ENCODE measurements around the gene NME1.
"Not testable (repeated sequence)": the region's sequence is repeated elsewhere in the genome, so short reads cannot be mapped to it uniquely, and the experiment has no call there.

Gene NME1

GRCh38 chr17:51144266-51145022 is 8.9 kb upstream of the NME1 start:
- no peak for DNase-seq (ENCODE audit: low read depth in 2 of 2)

- no peak for DNase-seq (ENCODE audit: low read depth in 2 of 2)
Observed at GRCh38 chr17:51147650-51148049, 5.7 kb upstream of the NME1 start.

- DNase-seq (ENCODE audit: low read depth in 2 of 2), result no peak
Observed at GRCh38 chr17:51149163-51149562, 4.2 kb upstream of the NME1 start.

DNA sequence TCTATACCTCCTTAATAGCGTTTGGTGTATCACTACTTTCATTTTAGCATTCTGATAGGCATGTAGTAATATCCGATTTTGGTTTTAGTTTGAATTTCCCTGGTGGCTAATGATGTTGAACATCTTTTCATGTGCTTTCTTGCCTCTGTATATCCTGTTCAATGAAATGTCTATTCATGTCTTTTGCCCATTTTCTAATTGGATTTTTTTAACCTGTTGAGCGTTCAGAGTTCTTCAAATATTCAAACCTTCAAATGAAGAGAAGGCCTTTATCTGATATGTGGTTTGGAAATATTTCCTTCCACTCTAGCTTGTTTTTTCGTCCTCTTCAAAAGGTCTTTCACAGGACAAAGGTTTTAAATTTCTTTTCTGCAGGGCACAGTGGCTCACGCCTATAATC is 2.4 kb upstream of the NME1 start:
- no peak for DNase-seq (ENCODE audit: low read depth in 2 of 2)

GRCh38 chr17:51152766-51153209 is 571 bp upstream of the NME1 start:
- no peak for DNase-seq (ENCODE audit: low read depth in 2 of 2)

DNA sequence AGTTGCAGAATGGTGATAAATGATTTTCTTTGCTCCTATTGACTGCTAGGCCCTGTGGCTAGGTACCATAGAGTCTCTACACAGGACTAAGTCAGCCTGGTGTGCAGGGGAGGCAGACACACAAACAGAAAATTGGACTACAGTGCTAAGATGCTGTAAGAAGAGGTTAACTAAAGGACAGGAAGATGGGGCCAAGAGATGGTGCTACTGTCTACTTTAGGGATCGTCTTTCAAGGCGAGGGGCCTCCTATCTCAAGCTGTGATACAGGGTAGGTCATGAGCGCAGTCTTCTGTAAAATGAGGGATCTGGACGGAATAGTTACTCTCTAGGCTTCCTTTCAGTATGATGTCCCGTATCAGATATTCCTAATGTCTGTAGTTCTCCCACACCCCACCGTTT is 817 bp downstream of the NME1 start:
- no peak for DNase-seq (ENCODE audit: low read depth in 2 of 2)

DNA sequence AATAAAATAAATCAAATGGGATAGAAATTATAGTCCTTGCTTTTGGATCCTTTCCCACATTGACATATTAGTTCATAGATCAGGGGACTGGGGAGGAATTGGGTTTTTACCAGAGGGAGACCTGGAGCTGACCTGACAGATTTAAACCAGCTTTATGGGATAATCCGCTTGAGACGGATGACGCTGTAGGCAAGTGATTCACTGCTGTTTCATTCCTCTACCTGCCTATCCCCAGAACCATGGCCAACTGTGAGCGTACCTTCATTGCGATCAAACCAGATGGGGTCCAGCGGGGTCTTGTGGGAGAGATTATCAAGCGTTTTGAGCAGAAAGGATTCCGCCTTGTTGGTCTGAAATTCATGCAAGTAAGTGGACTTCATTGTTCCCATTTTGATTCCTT is 2.1 kb downstream of the NME1 start:
- DNase-seq (ENCODE audit: low read depth in 2 of 2), result no peak

GRCh38 chr17:51159604-51160003 is 6.2 kb downstream of the NME1 start:
- DNase-seq (ENCODE audit: low read depth in 2 of 2), result no peak

GRCh38 chr17:51161541-51161940 is 8.2 kb downstream of the NME1 start:
- no peak for DNase-seq (ENCODE audit: low read depth in 2 of 2)

DNA sequence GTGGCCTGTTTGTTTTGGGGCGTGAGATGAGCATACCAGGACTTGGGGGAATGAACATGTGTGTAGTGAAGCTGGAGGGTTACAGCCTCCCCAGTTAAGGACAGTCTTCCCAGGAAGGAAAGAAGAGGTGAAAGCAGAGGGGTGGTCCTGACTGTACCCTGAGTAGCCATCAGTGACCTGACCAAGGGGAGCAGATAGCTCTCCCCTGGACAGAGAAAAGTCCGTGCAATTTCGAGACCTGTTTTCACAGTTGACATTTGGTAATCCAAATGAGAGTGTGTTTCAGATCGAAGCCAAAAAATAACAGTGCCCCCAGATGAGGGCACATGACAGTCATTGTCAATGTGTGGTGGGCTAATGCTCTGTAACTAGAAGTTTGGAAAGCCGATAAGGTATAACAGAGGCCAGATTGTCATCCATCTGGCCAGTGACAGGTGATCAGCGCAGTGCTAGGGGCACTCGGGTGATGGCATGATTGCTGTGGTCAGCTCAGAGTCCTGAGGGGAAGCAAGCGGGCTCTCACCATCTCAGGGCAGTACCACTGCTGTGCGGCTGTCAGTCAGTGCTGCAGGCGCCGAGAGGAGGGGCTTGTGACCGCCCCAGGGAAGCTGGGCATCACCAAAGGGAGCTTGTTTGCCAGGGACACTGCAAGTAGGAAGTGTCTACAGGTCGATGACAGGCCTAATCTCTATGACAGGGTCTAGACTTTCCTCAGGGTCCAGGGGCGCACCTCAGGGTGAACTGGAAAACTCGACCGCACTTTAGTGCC is 11.7 kb downstream of the NME1 start:
- no peak for DNase-seq (ENCODE audit: low read depth in 2 of 2)

- no peak for DNase-seq (ENCODE audit: low read depth in 2 of 2)
Observed at GRCh38 chr17:51165680-51166197, 12.4 kb downstream of the NME1 start.

DNA sequence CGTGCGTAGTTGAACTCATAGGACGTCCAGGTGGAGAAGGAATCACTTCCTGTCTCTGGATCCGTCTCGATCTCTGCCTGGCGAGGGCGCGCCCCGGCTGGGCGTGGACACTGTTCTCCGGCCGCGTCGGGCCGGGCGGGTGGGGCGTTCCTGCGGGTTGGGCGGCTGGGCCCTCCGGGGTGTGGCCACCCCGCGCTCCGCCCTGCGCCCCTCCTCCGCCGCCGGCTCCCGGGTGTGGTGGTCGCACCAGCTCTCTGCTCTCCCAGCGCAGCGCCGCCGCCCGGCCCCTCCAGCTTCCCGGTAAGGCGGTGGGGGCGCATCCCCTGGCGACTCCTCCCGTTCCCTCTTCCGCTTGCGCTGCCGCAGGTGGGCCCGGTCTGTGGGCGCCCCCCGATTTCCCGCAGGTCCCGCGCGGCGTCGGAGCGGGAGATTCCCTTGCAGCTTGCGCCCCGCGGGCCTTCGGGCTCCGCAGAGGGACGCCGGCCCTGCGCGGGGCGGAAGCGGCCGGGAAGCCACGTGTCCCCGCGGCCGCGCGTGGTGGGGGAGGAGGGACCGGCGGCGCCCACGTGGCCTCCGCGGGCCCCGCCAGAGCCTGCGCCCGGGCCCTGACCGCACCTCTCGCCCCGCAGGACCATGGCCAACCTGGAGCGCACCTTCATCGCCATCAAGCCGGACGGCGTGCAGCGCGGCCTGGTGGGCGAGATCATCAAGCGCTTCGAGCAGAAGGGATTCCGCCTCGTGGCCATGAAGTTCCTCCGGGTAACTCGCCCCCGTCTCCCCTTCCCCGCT is 13.0 kb downstream of the NME1 start, which contains the start of gene NME2:
NME2 (plus strand) TSS at position 214 of the 789 bp plus-strand sequence; CDS start at position 634, 420 bp downstream.
- peak in 1 of 2 donors; percentile 72 for DNase-seq (ENCODE audit: low read depth in 2 of 2)

DNA sequence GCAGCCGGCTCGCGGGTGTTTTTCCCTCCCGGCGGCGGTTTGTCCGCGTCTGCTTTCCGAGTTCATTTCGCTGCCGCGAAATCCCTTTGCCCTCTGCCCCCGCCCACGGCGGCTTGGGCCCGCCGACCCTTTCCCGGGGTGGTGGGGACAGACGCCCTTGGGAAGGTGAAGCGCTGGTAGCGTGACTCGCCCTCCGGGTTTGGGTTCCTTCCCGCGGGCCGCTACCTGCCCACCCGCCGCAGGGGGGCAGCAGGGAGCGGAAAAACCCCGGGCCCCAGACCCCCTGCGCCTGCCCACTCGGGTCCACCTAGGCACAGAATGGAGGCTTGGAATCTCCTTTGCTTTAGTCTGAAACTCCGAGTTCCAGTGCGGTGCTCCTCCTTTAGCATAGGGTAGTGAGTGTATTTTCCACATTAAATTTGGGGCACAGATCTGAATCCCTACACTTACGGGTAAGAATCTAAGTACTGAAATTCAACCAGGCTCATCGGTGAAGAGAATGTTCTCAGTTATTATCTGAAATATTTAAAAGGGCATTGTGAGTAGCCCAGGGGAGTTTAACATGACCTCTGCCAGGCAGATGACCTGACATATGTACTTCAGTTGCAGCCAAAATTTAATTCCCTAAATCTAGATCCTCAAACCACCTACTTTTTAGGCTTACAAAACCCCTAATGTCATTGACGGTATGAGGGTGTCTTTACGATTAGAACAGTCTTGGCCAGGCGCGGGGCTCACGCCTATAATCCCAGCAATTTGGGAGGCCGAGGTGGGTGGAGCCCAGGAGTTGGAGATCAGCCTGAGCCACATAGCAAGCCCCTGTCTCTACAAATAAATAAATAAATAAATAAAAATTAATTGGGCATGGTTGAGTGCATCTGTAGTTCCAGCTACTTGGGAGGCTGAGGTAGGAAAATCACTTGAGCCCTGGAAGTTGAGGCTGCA is 13.9 kb downstream of the NME1 start:
- DNase-seq (ENCODE audit: low read depth in 2 of 2), result peak; percentile 46 to 50

GRCh38 chr17:51169340-51169739 is 16.0 kb downstream of the NME1 start:
- no peak for DNase-seq (ENCODE audit: low read depth in 2 of 2)

DNA sequence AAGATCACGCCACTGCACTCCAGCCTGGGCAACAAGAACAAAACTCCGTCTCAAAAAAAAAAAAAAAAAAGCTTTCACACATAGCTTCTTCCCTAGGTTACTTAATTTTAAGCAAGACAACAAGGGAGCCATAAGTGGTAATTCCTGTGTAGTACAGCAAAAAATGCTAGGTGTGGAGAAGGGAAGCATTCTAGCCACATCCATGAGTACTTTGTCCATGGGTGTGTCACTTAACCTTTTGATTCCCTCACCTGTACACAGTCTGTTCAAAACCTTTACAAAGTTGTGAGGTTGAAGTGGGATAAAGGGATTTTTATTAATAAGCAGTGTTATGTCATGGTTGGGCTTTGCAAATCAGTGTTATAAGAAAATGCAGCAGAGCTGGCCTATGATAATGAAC is 17.4 kb downstream of the NME1 start:
- no peak for DNase-seq (ENCODE audit: low read depth in 2 of 2)

DNA sequence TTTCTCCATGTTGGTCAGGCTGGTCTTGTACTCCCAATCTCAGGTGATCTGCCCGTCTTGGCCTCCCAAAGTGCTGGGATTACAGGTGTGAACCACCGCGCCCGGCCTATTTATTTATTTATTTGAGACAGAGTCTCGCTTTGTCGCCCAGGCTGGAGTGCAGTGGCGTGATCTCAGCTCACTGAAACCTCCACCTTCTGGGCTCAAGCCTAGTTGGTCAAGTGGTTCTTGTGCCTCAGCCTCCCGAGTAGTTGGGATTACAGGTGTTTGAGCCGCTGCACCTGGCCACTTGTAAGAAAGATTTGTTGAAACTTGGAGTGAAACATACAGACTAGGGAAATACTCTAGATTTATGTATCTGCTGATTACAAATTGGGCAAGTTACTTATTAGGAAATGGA is 18.7 kb downstream of the NME1 start:
- DNase-seq (ENCODE audit: low read depth in 2 of 2), result not testable (repeated sequence)

DNA sequence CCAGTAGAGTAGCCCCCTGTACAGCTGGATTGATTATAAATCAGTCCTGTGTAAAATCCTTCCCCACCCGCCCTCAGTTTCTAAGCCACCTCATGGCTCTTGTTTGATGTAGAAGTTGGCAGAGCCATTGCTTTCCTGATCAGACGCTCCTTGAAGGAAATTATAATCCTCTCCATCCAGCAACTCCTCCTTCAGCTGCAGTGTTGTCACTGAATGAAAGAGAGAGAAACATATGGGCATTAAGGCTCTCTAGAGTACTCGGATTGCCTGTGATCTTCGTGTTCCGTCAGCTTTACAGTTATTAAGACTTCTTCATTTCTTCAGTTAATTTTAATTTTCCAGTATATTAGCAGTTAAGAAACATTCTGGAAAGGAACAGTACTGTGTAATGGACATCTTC is 27.1 kb downstream of the NME1 start:
- no peak for DNase-seq (ENCODE audit: low read depth in 2 of 2)

DNA sequence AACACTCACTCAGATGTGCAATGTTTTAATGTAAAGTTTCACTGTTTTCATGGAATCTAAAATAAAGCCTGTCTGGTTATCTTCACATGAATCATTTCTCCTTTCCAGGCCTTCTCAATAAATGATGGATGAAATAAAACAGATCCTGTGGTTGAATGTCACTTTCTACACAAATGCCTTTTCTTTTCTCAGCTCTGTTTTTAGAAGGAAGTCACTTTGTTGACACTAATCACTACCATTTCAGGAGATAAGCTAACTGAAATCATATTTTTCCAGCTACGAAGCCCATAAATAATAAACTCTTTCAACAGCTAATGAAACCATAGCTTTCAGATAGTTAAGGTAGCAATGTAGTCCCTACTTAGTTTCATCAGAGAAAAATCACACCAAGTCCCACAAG is 30.8 kb downstream of the NME1 start:
- no peak for DNase-seq (ENCODE audit: low read depth in 2 of 2)

DNA sequence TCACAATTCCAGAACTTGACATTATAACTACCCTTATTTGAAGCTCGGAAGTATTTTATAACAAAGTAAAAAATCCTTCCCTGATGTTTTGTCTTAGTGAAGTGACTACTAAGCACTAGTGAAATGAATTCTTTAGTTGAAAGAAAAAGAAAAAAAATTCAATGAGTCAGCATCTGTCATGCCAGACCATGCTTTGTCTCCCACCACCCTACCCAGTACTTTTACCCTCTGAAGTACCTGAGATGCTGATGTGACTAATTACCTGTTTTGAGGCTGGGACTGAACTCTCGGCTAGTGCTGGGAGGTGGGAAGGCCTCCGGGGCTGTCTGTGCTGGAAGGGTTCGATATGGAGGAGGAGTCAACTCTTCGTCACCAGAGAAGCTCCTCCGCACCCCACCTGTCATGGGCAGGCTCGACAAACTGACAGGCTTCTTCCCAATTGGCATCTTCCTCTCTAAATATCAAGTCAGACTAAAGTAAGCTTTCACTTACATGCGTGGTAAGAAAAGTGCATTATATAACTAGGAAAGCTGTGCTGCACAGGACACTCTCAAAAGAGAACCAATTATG is 32.5 kb downstream of the NME1 start:
- no peak for DNase-seq (ENCODE audit: low read depth in 2 of 2)

DNA sequence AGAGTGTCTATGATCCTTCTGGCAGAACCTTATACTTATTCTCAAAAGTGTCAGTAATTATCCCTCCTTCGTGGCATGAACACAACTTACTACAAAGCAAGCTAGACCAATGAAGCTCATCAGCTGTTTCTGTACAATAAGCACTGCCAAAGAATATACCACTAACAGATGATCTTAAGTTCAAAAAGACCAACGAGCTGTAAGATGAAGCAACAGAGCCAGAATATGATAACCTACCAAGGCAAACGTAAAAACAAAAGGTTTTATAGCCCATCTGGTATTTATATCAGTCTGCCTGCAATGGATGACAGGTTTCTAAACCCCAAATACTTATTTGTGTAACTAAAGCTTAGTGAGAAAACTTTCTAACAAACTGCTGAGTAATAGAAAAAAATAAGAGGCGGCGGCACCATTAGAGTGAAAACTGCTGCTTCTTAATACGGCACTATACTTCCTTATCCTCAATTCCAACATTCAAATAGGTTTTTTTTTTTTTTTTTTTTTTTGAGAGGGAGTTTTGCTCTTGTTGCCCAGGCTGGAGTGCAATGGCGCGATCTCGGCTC is 35.0 kb downstream of the NME1 start:
- no peak for DNase-seq (ENCODE audit: low read depth in 2 of 2)
